IMR-90 (cell line): Measurements from ENCODE around the gene OR10A2. TPM values are rescaled to one million over a fixed set of nuclear protein-coding genes. Genes with fewer than 3 reads are reported as not detected.
A peak's percentile ranks its signal among the peaks of the same experiment; 100 is the strongest.

Experiments used
- ATAC-seq: fragments of 200-7000 bp; cut with Tn5 transposase; 2 replicates; pipeline ENCODE4 v1.9.1; 2020; ENCODE audit warnings: low read depth, mild to moderate bottlenecking, moderate library complexity
- BruUV-seq: library from RNA; stranded (reverse); fragments of 400-500 nt; replicated peaks from 2 replicates; lab custom pipeline; 2021; lab: Mats Ljungman, UMichigan
- CTCF ChIA-PET: fragments of 300-600 bp; formaldehyde crosslinking; extraction: SDS; loops from one replicate; lab custom pipeline; 2021; ENCODE audit warnings: antibody characterized with exemption; lab: Yijun Ruan, JAX
- POLR2A ChIA-PET: fragments of 300-600 bp; sonication (Branson Sonifier 250); formaldehyde crosslinking; loops from one replicate; lab custom pipeline; 2022; ENCODE audit warnings: antibody characterized with exemption; ENCODE audit not compliant: unreplicated experiment; lab: Charles Lee
- DNase-seq: peaks from one replicate; pipeline ENCODE4 v3.0.0; 2013
- H2AFZ ChIP-seq: replicated peaks from 2 replicates; pipeline ENCODE3; 2013; ENCODE audit warnings: low read length, mild to moderate bottlenecking; ENCODE audit not compliant: poor library complexity
- H2AK5ac ChIP-seq: 2 replicates; pipeline ENCODE4 v1.6.1; 2013; ENCODE audit warnings: low read depth, low read length, inconsistent platforms
- H2AK9ac ChIP-seq: replicated peaks from 2 replicates; pipeline ENCODE3; 2013; ENCODE audit warnings: mild to moderate bottlenecking, low read depth, low read length, moderate library complexity; ENCODE audit not compliant: poor library complexity
- H2BK120ac ChIP-seq: 2 replicates; pipeline ENCODE4 v1.6.1; 2013; ENCODE audit warnings: low read depth, low read length, inconsistent platforms
- H2BK15ac ChIP-seq: 3 replicates; pipeline ENCODE4 v1.6.1; 2013; ENCODE audit warnings: low read depth, low read length, inconsistent platforms
- H2BK20ac ChIP-seq: 2 replicates; pipeline ENCODE4 v1.6.1; 2013; ENCODE audit warnings: low read depth, mild to moderate bottlenecking, inconsistent platforms, low read length, moderate library complexity
- H2BK5ac ChIP-seq: 2 replicates; pipeline ENCODE4 v1.6.1; 2013; ENCODE audit warnings: mild to moderate bottlenecking, low read depth, low read length, inconsistent platforms; ENCODE audit not compliant: poor library complexity, severe bottlenecking
- H3K14ac ChIP-seq: replicated peaks from 2 replicates; pipeline ENCODE4 v1.6.1; 2013; ENCODE audit warnings: low read depth, low read length, inconsistent platforms
- H3K18ac ChIP-seq: 2 replicates; pipeline ENCODE4 v1.6.1; 2013; ENCODE audit warnings: low read depth, low read length, control low read depth
- H3K23ac ChIP-seq: 2 replicates; pipeline ENCODE4 v1.6.1; 2013; ENCODE audit warnings: low read depth, low read length, inconsistent platforms
- H3K27ac ChIP-seq: 2 replicates; pipeline ENCODE4 v1.5.1; 2013; ENCODE audit warnings: mild to moderate bottlenecking, control low read depth, low read length; ENCODE audit not compliant: insufficient read depth
- H3K27me3 ChIP-seq: 2 replicates; pipeline ENCODE4 v1.6.1; 2013; ENCODE audit warnings: low read length; ENCODE audit not compliant: control insufficient read depth, insufficient read depth
- H3K36me3 ChIP-seq: 2 replicates; pipeline ENCODE4 v1.6.1; 2013; ENCODE audit warnings: low read length, mixed read lengths; ENCODE audit not compliant: control insufficient read depth, insufficient read depth
- H3K4ac ChIP-seq: 2 replicates; pipeline ENCODE4 v1.6.1; 2013; ENCODE audit warnings: low read depth, low read length, inconsistent platforms
- H3K4me1 ChIP-seq: 2 replicates; pipeline ENCODE4 v1.6.1; 2013; ENCODE audit warnings: low read length, mixed read lengths; ENCODE audit not compliant: control insufficient read depth, insufficient read depth
- H3K4me2 ChIP-seq: 2 replicates; pipeline ENCODE4 v1.6.1; 2013; ENCODE audit warnings: low read depth, mild to moderate bottlenecking, control low read depth, low read length, moderate library complexity
- H3K4me3 ChIP-seq: 2 replicates; pipeline ENCODE4 v1.5.1; 2013; ENCODE audit warnings: low read depth, mild to moderate bottlenecking, control low read depth, low read length, moderate library complexity; ENCODE audit not compliant: insufficient read depth
- H3K56ac ChIP-seq: 2 replicates; pipeline ENCODE4 v1.6.1; 2013; ENCODE audit warnings: low read length, inconsistent platforms; ENCODE audit not compliant: insufficient read depth; ENCODE audit errors: extremely low read depth
- H3K79me1 ChIP-seq, 2 experiments: 2 replicates each; pipeline ENCODE4 v1.6.1; 2013; ENCODE audit warnings: low read length in 2 of 2, inconsistent platforms in 1 of 2, low read depth in 1 of 2
- H3K9ac ChIP-seq: 2 replicates; pipeline ENCODE4 v1.6.1; 2013; ENCODE audit warnings: low read depth, low read length, control low read depth
- H3K9me1 ChIP-seq: 2 replicates; pipeline ENCODE4 v1.6.1; 2013; ENCODE audit warnings: low read length, inconsistent platforms; ENCODE audit not compliant: insufficient read depth
- H3K9me3 ChIP-seq: 2 replicates; pipeline ENCODE4 v1.6.1; 2013; ENCODE audit warnings: low read length; ENCODE audit not compliant: control insufficient read depth, insufficient read depth
- H4K20me1 ChIP-seq: 2 replicates; pipeline ENCODE4 v1.6.1; 2013; ENCODE audit warnings: low read length, inconsistent platforms; ENCODE audit not compliant: insufficient read depth
- H4K5ac ChIP-seq: 2 replicates; pipeline ENCODE4 v1.6.1; 2013; ENCODE audit warnings: mild to moderate bottlenecking, low read depth, low read length, control low read depth
- H4K8ac ChIP-seq, 2 experiments: 2 replicates each; pipeline ENCODE4 v1.6.1; 2013; ENCODE audit warnings: low read depth in 2 of 2, low read length in 2 of 2, control low read depth in 1 of 2, inconsistent platforms in 1 of 2
- H4K91ac ChIP-seq: 2 replicates; pipeline ENCODE4 v1.6.1; 2013; ENCODE audit warnings: low read depth, low read length, inconsistent platforms; ENCODE audit not compliant: insufficient read depth
- CEBPB ChIP-seq: IDR thresholded peaks from 2 replicates; pipeline ENCODE4 v1.6.1; 2012; ENCODE audit warnings: low read depth, low read length, improper control_type of control experiment
- ELK1 ChIP-seq: fragments of 150-350 bp; IDR thresholded peaks from 2 replicates; pipeline ENCODE4 v1.6.1; 2016; ENCODE audit warnings: low read depth, mild to moderate bottlenecking, low read length, moderate library complexity, borderline replicate concordance
- WGBS, 2 experiments: methylation state at CpG; one replicate each; pipeline versions ENCODE4 v1.1.5 to v1.1.7; 2013; ENCODE audit warnings: missing lambda C conversion rate in 2 of 2; ENCODE audit not compliant: insufficient read length in 1 of 2; ENCODE audit errors: extremely low coverage in 2 of 2; 5-methylcytosine and 5-hydroxymethylcytosine counted together
- dilution Hi-C: fragments of 300-500 bp; cut with HindIII; formaldehyde crosslinking; loops from one replicate; pipeline ENCODE4 v1.14.3; 2018; ENCODE audit warnings: low sequenced_read_pairs; ENCODE audit not compliant: unreplicated experiment
- in situ Hi-C: fragments of 300-500 bp; cut with MboI; formaldehyde crosslinking; loops from 3 replicates; pipeline ENCODE4 v1.14.3; 2019; ENCODE audit warnings: low sequenced_read_pairs, inconsistent platforms, mixed read lengths
- intact Hi-C: fragments of 100-400 bp; cut with micrococcal nuclease; formaldehyde crosslinking; loops from 2 replicates; pipeline ENCODE4 v1.10.0; 2022
- polyA plus RNA-seq, 3 experiments: library from polyadenylated mRNA; depleted of rRNA; stranded (reverse); fragments of >200 nt; gene quantifications; 2 replicates each; pipeline ENCODE4 v1.2.3, GENCODE V29; 2012; ENCODE audit warnings: low replicate concordance in 1 of 3
- total RNA-seq: library from RNA; depleted of rRNA; stranded (reverse); fragments of >200 nt; gene quantifications from 2 replicates; pipeline ENCODE4 v1.2.3, GENCODE V29; 2012

OR10A2 gene
- total and polyA plus RNA-seq, 2 of the 4 experiments (the other 2 are of a cell fraction) = not detected

DNA sequence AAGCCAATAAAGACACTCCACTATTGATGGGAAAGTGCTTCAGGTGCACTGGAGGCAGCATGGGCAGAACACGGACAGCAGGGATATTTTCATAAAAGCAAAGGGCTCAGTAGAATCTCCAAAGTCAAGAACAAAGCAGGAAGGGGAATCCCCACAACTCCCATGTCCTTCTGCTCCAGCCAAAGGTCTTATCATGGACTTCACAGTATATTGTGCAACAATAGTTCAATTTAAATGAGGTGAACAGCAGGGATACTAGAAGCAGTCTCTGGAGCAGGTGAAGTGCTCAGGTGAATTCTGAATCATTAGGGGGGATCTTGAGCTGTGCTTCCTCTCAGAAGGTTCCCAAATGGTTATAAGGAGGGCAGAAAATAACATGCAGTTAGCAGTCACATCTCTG, 36.1 kb downstream of the OR10A2 start:
- no peaks in the 10 kb centered on the region for H3K27me3 ChIP-seq
- ATAC-seq (no peak), DNase-seq (no peak)
- WGBS, 2 experiments = no CpG with 5 or more reads among the region's 1 CpG
- no peak overlapping the region for H3K27ac ChIP-seq
- H3K79me1 ChIP-seq = no peaks in the 10 kb centered on the region
- ChIA-PET CTCF (no interaction called here), POLR2A (no interaction called here)
- intact Hi-C loops (no loop called here), in situ Hi-C loops (no loop called here), dilution Hi-C loops (no loop called here)
- H4K20me1 ChIP-seq = no peaks in the 10 kb centered on the region
- H3K4ac ChIP-seq = no peak overlapping the region
- no peak overlapping the region for H2BK15ac ChIP-seq
- no peak overlapping the region for H3K4me3 ChIP-seq
- H3K4me1 ChIP-seq = no peaks in the 10 kb centered on the region
- no peak overlapping the region for H2BK120ac ChIP-seq
- no peak overlapping the region for H2AK9ac ChIP-seq
- no peak overlapping the region for H4K5ac ChIP-seq
- H3K18ac ChIP-seq = no peak overlapping the region
- no peak overlapping the region for H3K9ac ChIP-seq
- H3K4me2 ChIP-seq = no peak overlapping the region
- H3K23ac ChIP-seq = no peak overlapping the region
- H2AK5ac ChIP-seq = no peak overlapping the region
- BruUV-seq = no TSS peak
- H2BK20ac ChIP-seq = no peak overlapping the region
- TF ChIP-seq CEBPB (peak; percentile 51), ELK1 (no peak)
- no peak overlapping the region for H2AFZ ChIP-seq
- H2BK5ac ChIP-seq = no peak overlapping the region
- H3K36me3 ChIP-seq = no peaks in the 10 kb centered on the region
- no peak overlapping the region for H4K91ac ChIP-seq
- H4K8ac ChIP-seq = no peak overlapping the region
- H3K14ac ChIP-seq = no peak overlapping the region
- H3K9me1 ChIP-seq = no peaks in the 10 kb centered on the region
- H3K9me3 ChIP-seq = no peaks in the 10 kb centered on the region
- no peak overlapping the region for H3K56ac ChIP-seq
